Activated CD8-positive, alpha-beta T cell treated with anti-CD3 and anti-CD28 coated beads for 36 hours (primary cell): ENCODE measurements around the gene PLTP. TPM values are rescaled to one million over a fixed set of nuclear protein-coding genes. Genes with fewer than 3 reads are reported as not detected.

Experiments used
- ATAC-seq: fragments of 200-7000 bp; cut with Tn5 transposase; one replicate; pipeline ENCODE4 v1.10.0; 2021; ENCODE audit warnings: mild to moderate bottlenecking, moderate library complexity
- CTCF ChIA-PET: fragments of 350-600 bp; sonication (Branson Sonifier 250); formaldehyde crosslinking; loops from one replicate; lab custom pipeline; 2021; ENCODE audit warnings: antibody characterized with exemption; lab: Charles Lee
- POLR2A ChIA-PET: fragments of 350-600 bp; sonication (Branson Sonifier 250); formaldehyde crosslinking; loops from one replicate; lab custom pipeline; 2021; ENCODE audit warnings: antibody characterized with exemption; lab: Charles Lee
- DNase-seq: peaks from one replicate; pipeline ENCODE4 v3.0.0-alpha.2; 2020
- H3K27ac Mint-ChIP-seq: one replicate; pipeline ENCODE4 v1.8.0; 2021; ENCODE audit warnings: mild to moderate bottlenecking, mixed read lengths
- H3K27me3 Mint-ChIP-seq: one replicate; pipeline ENCODE4 v1.8.0; 2021; ENCODE audit warnings: mixed read lengths
- H3K36me3 Mint-ChIP-seq: one replicate; pipeline ENCODE4 v1.8.0; 2021; ENCODE audit warnings: low read depth, mixed read lengths
- H3K4me1 Mint-ChIP-seq: one replicate; pipeline ENCODE4 v1.8.0; 2021; ENCODE audit warnings: low read depth, mixed read lengths
- H3K4me3 Mint-ChIP-seq: one replicate; pipeline ENCODE4 v1.8.0; 2021; ENCODE audit warnings: mild to moderate bottlenecking, moderate library complexity, mixed read lengths
- H3K9me3 Mint-ChIP-seq: one replicate; pipeline ENCODE4 v1.8.0; 2021; ENCODE audit warnings: mixed read lengths
- intact Hi-C: fragments of 100-400 bp; cut with micrococcal nuclease; formaldehyde crosslinking; loops from one replicate; pipeline ENCODE4 v1.10.0; 2022
- total RNA-seq, 2 experiments: library from RNA; stranded (reverse); gene quantifications; one replicate each; pipeline ENCODE4 v1.2.3, GENCODE V29; 2021
- TF ChIP-seq, protein P1 (sequence below): fragments of 200-600 bp; IDR thresholded peaks from one replicate; pipeline ENCODE4 v1.8.0; 2022; ENCODE audit warnings: antibody characterized with exemption, mild to moderate bottlenecking

PLTP gene
- total RNA-seq, 2 experiments from 2014 or later = 7.4 to 8.6 TPM

DNA sequence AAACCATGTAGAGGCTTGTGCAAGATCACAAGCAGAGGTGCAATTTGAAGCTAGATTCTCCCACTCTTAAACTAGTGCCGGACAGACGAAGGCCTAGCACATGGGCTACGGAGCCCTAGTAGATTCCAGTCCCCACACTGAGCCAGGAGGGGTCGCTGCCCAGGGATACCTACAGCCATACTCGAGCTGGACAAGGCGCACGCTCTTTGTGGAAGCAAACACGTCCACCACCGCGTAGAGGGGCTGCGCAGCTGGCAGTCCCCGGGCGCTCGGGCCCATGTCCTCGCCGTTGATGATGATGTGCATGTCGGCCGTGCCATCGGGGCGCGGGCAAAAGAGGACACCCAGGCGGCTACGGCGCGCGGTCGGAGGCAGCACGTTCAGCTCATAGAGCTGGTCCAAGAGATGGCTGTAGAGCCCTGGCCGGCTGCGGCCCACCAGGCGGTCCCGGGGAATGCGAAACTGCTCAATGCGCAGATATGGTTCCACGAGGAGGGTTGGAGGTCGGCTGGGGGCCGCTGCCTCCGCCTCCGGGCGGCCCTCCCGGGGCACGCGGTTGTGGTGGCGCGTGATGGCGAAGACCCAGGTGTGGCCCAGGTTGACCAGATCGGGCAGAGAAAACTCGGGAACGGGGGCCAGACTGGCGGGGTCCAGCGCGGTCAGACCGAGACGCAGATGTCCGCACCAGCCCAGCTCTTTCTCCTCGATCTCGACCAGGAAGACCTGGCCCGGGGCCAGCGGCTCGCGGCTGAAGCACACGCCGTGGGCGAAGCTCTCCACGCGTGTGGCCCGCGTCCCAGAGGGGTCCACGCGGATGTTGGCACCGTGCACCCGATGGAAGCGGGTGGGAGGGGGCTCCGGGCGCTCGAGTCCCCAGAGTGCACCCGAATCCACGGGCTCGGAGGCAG is 21.6 kb downstream of the PLTP start:
- peak; percentile 54 for ATAC-seq
- H3K27ac Mint-ChIP-seq = peak overlapping the region; percentile 89
- ChIA-PET CTCF (interaction anchor here (0.8 to 2.1 kb wide), 9 partner anchors 9 to 91 kb away, joined by 3 to 15 read pairs (median 4); partner anchors contain the start of gene ZSWIM1), POLR2A (interaction anchor here (0.6 to 7.8 kb wide), 15 partner anchors 9 to 480 kb away, joined by 3 to 59 read pairs (median 5); partner anchors contain the start of genes ACOT8, PCIF1, SNX21 and UBE2C)
- peaks cover 9% of the 10 kb centered on the region for H3K36me3 Mint-ChIP-seq
- DNase-seq = peak; percentile 78
- H3K9me3 Mint-ChIP-seq = no peaks in the 10 kb centered on the region
- H3K4me1 Mint-ChIP-seq = peaks cover 36% of the 10 kb centered on the region
- H3K4me3 Mint-ChIP-seq = peak overlapping the region; percentile 88
- H3K27me3 Mint-ChIP-seq = no peaks in the 10 kb centered on the region
- intact Hi-C loops = no loop called here
- TF ChIP-seq, protein P1, sequence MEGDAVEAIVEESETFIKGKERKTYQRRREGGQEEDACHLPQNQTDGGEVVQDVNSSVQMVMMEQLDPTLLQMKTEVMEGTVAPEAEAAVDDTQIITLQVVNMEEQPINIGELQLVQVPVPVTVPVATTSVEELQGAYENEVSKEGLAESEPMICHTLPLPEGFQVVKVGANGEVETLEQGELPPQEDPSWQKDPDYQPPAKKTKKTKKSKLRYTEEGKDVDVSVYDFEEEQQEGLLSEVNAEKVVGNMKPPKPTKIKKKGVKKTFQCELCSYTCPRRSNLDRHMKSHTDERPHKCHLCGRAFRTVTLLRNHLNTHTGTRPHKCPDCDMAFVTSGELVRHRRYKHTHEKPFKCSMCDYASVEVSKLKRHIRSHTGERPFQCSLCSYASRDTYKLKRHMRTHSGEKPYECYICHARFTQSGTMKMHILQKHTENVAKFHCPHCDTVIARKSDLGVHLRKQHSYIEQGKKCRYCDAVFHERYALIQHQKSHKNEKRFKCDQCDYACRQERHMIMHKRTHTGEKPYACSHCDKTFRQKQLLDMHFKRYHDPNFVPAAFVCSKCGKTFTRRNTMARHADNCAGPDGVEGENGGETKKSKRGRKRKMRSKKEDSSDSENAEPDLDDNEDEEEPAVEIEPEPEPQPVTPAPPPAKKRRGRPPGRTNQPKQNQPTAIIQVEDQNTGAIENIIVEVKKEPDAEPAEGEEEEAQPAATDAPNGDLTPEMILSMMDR = peak; percentile 65

DNA sequence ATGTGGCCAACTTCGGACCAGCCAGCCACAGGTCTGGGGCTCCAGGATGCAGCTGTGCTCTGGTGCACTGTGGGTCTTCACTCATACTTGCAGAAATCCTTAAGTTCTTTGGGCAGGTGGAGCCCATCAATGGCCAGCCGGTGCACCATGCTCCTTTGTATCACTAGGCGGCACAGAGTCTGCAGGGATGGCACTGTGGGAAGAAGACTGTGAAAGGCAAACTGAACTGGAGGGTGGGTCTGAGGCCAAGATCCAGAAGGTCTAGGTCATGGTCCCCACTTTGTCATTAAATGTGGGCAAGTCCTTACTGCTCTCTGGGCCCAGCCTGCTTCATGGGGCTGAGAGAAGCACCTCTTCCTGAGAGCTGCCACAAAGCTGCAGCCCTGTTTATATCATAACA is 23.3 kb downstream of the PLTP start:
- ATAC-seq (no peak), DNase-seq (no peak)
- TF ChIP-seq, protein P1 = no peak
- intact Hi-C loops = no loop called here
- H3K27me3 Mint-ChIP-seq = no peaks in the 10 kb centered on the region
- H3K9me3 Mint-ChIP-seq = no peaks in the 10 kb centered on the region
- no peak overlapping the region for H3K27ac Mint-ChIP-seq
- H3K4me1 Mint-ChIP-seq = peaks cover 42% of the 10 kb centered on the region
- no peak overlapping the region for H3K4me3 Mint-ChIP-seq
- CTCF ChIA-PET = interaction anchor here (1.6 kb wide), 1 partner anchor 64 kb away, joined by 7 read pairs; no protein-coding TSS in a partner anchor
- POLR2A ChIA-PET = interaction anchor here (1.0 to 7.8 kb wide), 6 partner anchors 7 to 83 kb away, joined by 3 to 59 read pairs (median 21); partner anchors contain the start of genes ACOT8, PCIF1, ZNF335 and ZSWIM1
- H3K36me3 Mint-ChIP-seq = peaks cover 12% of the 10 kb centered on the region

DNA sequence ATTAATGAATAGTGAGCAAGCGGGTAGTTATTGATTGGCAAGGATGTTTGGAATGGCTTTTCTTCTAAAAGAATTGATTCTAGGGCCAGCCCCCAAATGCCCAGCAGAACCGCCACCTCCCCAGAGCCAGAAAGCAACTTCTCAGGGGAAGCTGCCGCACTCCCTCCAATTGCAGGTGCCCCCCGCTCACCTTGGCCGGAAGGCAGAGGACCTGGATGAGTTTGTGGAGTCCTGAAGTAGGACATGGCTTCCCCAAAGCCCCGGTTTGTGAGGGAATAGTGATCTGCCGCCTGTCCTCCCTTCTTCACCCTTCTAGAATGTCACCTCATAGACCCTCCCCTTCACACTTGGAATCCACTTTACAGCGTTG is 24.6 kb downstream of the PLTP start, which contains the start of gene SPATA25:
Gene SPATA25 (minus strand): TSS at position 277 of the 370 bp plus-strand sequence. CDS start 32 bp downstream, at position 245.
- ChIA-PET POLR2A (interaction anchor here (0.6 to 1.6 kb wide), 2 partner anchors 47 to 142 kb away, joined by 3 to 7 read pairs; partner anchors contain the start of genes PCIF1 and SLC12A5), CTCF (no interaction called here)
- Mint-ChIP-seq H3K27ac (no peak within 1 kb of the TSS), H3K9me3 (no peaks in the 10 kb centered on the region), H3K4me1 (peaks cover 45% of the 10 kb centered on the region), H3K27me3 (no peaks in the 10 kb centered on the region), H3K36me3 (peaks cover 22% of the 10 kb centered on the region), H3K4me3 (no peak within 1 kb of the TSS)
- intact Hi-C loops = no loop called here
- no peak for ATAC-seq
- DNase-seq = no peak
- TF ChIP-seq, protein P1 = no peak

DNA sequence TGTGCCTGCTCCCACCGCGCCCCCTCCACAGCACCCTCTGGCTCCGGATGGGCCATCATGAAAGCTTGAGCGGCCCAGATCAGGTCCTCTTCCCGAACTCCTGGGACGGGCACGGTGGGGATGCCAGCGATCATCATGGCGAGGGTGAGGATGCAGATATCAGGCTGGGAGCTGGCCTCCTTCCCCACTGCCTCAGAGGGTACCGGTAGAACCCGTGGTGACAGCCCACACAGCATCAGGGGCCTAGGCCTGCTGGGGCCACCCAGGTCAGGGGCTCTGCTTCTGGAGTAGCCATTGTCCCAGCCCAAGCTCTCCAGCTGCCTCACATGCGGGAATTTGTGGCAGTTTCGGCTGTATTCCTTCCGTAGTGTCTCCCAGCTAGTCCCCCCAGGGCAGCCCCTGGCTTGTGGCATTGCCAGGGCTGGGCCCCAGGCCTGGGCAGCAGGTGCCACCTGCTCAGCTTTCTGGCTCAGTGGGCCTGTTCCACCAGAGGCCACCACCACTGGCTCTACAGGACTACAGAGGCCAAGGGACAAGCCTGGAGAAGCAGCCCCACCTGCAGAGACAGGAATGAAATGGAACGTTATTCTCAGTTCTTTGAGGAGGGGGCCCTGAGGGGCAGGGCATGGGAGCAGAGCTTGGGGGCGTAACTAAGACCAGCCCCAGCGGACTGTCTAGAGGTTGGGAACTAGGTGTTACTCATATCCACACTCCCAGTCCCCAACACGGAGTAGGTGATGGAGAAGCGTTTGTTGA is 25.2 kb downstream of the PLTP start:
- Mint-ChIP-seq H3K27ac (no peak overlapping the region), H3K36me3 (peaks cover 22% of the 10 kb centered on the region), H3K4me3 (no peak overlapping the region), H3K4me1 (peaks cover 44% of the 10 kb centered on the region), H3K27me3 (no peaks in the 10 kb centered on the region), H3K9me3 (no peaks in the 10 kb centered on the region)
- POLR2A ChIA-PET = interaction anchor here (1.6 kb wide), 1 partner anchor 48 kb away, joined by 7 read pairs; the partner anchor contains the start of gene PCIF1
- DNase-seq = no peak
- TF ChIP-seq, protein P1 = no peak
- intact Hi-C loops = no loop called here
- CTCF ChIA-PET = interaction anchor here (3.4 kb wide), 1 partner anchor 83 kb away, joined by 11 read pairs; no protein-coding TSS in a partner anchor
- no peak for ATAC-seq
